Gastroesophageal sphincter (tissue), 3 donors: ENCODE results near the gene PPP1R27.

Experiments
- CTCF ChIP-seq, 4 experiments: fragments of 200-600 bp in 2 of 4; fragments of 450-650 bp in 2 of 4; sonication (generic) in 1 of 4; IDR thresholded peaks; one replicate each; pipeline ENCODE4 v1.5.1; 2017 to 2019; ENCODE audit warnings: antibody characterized with exemption in 4 of 4, mild to moderate bottlenecking in 2 of 4, moderate library complexity in 2 of 4
- EP300 ChIP-seq: sonication (generic); formaldehyde crosslinking; IDR thresholded peaks from one replicate; pipeline ENCODE4 v1.6.1; 2017; ENCODE audit warnings: antibody characterized with exemption, mild to moderate bottlenecking
- POLR2A ChIP-seq, 2 donors: fragments of 450-650 bp; IDR thresholded peaks; one replicate each; pipeline ENCODE4 v1.6.1; 2017; ENCODE audit warnings: antibody characterized with exemption in 2 of 2, mild to moderate bottlenecking in 2 of 2, moderate library complexity in 1 of 2
- POLR2AphosphoS5 ChIP-seq: sonication (generic); formaldehyde crosslinking; IDR thresholded peaks from one replicate; pipeline ENCODE4 v1.6.1; 2017; ENCODE audit warnings: antibody characterized with exemption

- TF ChIP-seq CTCF (IDR thresholded peaks at IDR 0.05) (no peak), POLR2AphosphoS5 (no peak), EP300 (no peak), POLR2A (IDR thresholded peaks at IDR 0.05) (no peak)
Observed at GRCh38 chr17:81846743-81847689, 12.2 kb upstream of the PPP1R27 start.
